Omental fat pad (tissue), 4 donors: ENCODE results near the gene MRPL37. TPM values are rescaled to one million over a fixed set of nuclear protein-coding genes. Genes with fewer than 3 reads are reported as not detected.

Experiments used
- ATAC-seq: fragments of 150-250 bp; one replicate; pipeline ENCODE4 v1.9.1; 2016; ENCODE audit warnings: mild to moderate bottlenecking, moderate library complexity; ENCODE audit not compliant: low FRiP score
- DNase-seq: peaks from one replicate; pipeline ENCODE4 v3.0.0-alpha.2; 2019; ENCODE audit warnings: low spot score
- total RNA-seq, 4 donors: library from RNA; depleted of rRNA; stranded (reverse); fragments of >200 nt; gene quantifications; one replicate each; pipeline ENCODE4 v1.1.0, GENCODE V29; 2016
- TF ChIP-seq, protein P1 (sequence below), 3 donors: fragments of 450-650 bp; IDR thresholded peaks; one replicate each; pipeline ENCODE4 v1.5.1; 2016 to 2017; ENCODE audit warnings: antibody characterized with exemption in 3 of 3, mild to moderate bottlenecking in 3 of 3, moderate library complexity in 2 of 3

MRPL37 gene
- total RNA-seq, 4 donors from 2014 or later = 53.2 to 84.9 (median 56.9) TPM

- ATAC-seq (no peak), DNase-seq (no peak)
- TF ChIP-seq, protein P1, sequence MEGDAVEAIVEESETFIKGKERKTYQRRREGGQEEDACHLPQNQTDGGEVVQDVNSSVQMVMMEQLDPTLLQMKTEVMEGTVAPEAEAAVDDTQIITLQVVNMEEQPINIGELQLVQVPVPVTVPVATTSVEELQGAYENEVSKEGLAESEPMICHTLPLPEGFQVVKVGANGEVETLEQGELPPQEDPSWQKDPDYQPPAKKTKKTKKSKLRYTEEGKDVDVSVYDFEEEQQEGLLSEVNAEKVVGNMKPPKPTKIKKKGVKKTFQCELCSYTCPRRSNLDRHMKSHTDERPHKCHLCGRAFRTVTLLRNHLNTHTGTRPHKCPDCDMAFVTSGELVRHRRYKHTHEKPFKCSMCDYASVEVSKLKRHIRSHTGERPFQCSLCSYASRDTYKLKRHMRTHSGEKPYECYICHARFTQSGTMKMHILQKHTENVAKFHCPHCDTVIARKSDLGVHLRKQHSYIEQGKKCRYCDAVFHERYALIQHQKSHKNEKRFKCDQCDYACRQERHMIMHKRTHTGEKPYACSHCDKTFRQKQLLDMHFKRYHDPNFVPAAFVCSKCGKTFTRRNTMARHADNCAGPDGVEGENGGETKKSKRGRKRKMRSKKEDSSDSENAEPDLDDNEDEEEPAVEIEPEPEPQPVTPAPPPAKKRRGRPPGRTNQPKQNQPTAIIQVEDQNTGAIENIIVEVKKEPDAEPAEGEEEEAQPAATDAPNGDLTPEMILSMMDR (IDR thresholded peaks at IDR 0.05) = no peak
Observed at GRCh38 chr1:54247863-54248515, 48.0 kb downstream of the MRPL37 start.

GRCh38 chr1:54248966-54249365 is 49.0 kb downstream of the MRPL37 start:
- TF ChIP-seq, protein P1 (IDR thresholded peaks at IDR 0.05) = no peak
- DNase-seq = no peak

DNA sequence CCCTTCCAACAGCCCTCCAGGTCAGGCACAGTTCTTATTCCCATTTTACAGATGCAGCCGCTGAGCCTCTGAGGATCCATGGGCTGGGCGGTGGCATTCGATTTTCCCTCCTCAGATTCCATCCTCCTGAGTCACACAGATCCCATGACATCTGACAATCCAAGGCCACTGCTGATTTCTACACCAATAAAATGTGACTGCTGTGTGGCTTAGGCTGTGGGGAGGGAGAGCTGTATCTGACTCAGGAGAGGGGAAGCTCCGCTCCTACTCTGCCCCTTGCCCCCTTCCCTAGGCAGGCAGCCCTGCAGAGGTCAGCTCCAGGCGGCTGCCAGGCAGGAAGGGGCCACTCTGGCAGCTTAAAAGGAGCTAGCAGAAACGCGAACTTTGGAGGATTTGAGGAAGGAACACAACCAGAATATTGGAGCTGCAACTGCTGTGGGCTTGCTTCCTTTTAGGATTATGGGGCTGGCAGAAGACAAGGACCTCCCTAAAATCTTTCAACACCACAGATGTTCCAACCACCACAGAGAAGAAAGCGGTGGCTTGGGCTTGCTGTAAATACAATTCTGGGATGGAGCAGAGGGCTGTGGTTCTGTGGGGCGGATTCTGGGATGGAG is 50.0 kb downstream of the MRPL37 start:
- TF ChIP-seq, protein P1 (IDR thresholded peaks at IDR 0.05) = no peak
- ATAC-seq (no peak), DNase-seq (no peak)

More at GRCh38 chr1:54248966-54249365, 49.0 kb downstream of the MRPL37 start:
- no peak for ATAC-seq

DNA sequence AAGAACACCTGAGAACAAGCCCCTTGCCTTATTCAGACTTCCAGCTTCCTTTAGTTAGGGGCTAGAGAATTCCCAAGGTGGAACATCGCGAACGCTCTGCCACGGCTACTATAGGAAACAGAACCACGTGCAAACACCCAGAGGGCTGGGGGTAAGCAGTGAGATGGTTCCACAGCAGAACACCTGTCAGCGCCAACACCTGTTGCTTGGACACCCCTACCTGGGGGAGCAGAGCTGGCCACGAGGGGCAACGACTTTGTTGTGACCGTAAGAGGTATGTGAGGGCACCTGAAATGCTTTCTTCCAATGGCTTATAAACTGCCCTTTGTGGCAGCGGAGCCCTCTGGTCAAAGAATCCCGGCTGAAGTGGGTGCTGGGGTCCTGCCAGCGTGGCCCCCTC is 50.7 kb downstream of the MRPL37 start:
- ATAC-seq = no peak
- TF ChIP-seq, protein P1 (IDR thresholded peaks at IDR 0.05) = no peak
- DNase-seq = no peak

DNA sequence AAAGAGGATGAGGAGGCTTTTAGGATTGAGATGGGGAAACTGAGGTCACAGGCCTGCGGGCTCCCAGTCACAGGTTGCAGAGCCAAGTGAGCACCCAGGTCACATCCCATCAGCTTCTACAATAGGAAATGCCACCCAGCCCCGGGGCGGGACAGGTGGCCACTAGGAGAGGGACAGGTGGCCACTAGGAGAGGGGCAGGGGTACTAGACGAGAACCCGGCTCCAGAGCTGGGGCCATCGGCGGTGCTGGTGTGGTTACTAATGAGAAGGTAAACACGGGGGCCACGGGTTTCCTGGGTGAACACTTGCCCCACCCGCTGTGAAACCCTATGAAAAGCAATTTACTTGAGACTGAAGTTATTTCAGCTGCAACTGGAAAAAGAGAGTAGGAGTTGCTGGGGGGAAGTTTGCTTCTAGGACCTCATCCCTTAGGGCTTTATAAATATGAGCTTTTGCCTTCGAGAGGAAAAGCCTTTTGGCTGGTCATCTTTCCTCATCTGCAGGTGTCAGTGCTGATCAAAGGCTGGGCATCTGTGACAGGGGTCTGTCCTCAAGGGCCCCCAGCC is 52.5 kb downstream of the MRPL37 start:
- TF ChIP-seq, protein P1 (IDR thresholded peaks at IDR 0.05) = no peak
- no peak for DNase-seq
- no peak for ATAC-seq

DNA sequence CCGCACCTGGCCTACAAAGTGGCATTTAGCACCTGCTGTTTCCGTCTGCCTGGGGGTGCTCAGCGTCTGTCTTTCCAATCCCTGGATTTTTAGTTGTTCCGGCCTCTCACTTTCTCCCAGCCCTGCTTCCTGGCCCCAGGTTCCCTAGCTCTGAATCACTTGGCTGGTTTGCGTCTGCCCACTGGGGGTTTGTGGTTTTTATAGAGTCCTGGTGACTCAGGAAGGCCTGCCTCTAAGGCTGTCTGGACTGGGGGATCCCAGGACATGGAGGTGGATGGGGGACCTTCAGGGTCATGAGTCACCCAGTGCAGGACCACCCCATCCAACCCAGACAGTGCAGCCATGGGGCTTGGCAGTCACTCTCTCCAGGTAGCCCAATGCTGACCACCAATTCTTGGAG is 53.5 kb downstream of the MRPL37 start:
- DNase-seq (no peak), ATAC-seq (no peak)
- TF ChIP-seq, protein P1 (IDR thresholded peaks at IDR 0.05) = no peak

DNA sequence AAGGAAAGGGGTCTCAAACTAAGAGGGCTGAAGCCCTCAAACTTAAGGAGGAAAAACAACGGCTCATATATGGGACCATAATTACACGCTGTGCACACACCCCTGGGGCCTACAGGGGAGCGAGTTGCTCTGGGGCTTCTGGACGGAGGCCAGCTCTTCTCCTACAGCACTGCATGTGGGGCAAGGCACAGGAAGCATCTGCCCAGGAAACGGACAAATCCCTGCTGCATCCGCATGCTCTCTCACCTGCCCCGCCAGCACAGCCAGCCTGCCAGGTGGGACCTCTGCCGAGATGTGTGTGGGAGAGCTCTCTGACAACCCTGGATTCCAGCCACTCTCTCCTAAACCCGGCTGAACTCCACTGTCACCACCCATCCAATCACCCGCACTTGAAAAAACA is 54.1 kb downstream of the MRPL37 start:
- ATAC-seq = no peak

More for the DNA sequence above, 54.1 kb downstream of the MRPL37 start:
- no peak for DNase-seq
- TF ChIP-seq, protein P1 (IDR thresholded peaks at IDR 0.05) = no peak
